GM18505 (cell line): ENCODE data around the gene HMCN2.

ENCODE experiments used
- ATAC-seq: cut with Tn5 transposase; IDR thresholded peaks from one replicate; pipeline ENCODE4 v1.9.1; 2021; ENCODE audit not compliant: unreplicated experiment
- POLR2A ChIP-seq: IDR thresholded peaks from 4 replicates; pipeline ENCODE4 v1.6.1; 2011; ENCODE audit warnings: borderline replicate concordance; ENCODE audit not compliant: insufficient read depth, insufficient read length; ENCODE audit errors: extremely low read depth

Gene HMCN2

GRCh38 chr9:130295945-130296782, 30.6 kb downstream of the HMCN2 start:
- ATAC-seq = no peak
- no peak for TF ChIP-seq POLR2A

- TF ChIP-seq POLR2A = no peak
- ATAC-seq = no peak
These were observed 31.2 kb downstream of the HMCN2 start for GRCh38 chr9:130296783-130297055.

GRCh38 chr9:130297371-130297770, 31.8 kb downstream of the HMCN2 start:
- no peak for ATAC-seq
- TF ChIP-seq POLR2A = no peak

DNA sequence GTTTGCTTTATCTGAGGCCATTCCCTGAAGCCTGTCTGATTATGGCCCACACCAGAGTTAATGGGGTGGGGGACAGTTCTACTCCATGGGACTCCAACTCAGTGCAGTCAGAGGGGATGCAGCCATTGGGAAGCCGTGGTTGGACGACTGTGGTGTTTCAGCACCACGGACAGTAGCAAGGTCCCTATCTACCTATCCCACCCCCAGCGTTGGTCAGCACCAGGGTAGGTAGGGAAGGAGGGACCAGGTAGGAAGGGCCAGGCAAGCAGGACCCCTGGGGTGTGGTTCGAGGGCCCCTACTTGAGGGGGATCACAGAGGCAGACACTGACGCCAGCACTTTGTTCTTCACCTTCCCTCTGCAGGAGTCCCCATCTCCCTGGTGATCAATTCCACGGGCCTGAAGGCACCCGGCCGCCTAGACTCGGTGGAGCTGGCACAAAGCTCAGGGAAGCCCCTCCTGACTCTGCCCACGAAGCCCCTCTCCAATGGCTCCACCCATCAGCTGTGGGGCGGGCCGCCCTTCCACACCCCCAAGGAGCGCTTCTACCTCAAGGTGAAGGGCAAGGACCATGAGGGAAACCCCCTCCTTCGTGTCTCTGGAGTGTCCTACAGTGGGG, 33.2 kb downstream of the HMCN2 start:
- no peak for ATAC-seq
- no peak for TF ChIP-seq POLR2A

DNA sequence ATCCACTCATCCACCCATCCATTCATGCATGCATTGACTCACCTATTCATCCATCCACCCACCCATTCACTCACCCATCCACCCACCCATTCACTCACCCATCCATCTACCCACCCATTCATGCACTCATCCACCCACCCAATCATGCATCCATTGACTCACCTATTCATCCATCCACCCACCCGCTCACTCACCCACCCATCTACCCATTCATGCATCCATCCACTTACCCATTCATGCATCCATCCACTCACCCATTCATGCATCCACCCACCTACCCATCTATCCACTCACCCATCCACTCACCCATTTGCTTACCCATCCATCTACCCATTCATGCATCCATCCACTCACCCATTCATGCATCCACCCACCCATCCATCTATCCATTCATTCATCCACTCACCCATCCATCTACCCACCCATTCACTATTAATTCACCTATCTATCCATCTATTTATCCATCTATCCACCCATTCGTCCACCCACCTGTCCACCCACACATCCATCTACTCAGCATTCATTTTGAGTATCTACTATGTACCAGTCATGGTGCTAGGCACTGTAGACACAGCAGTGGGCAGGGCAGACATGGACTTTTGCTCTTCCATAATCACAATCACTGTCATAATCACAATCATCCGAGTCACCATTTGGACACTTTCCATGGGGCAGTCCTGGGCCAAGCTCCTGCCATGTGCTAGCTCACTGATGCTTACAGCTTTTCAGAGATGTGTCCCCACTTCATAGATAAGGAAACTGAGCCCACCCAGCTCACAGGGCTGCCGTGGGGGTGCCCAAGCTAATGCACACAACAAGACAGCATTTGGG, 34.4 kb downstream of the HMCN2 start:
- TF ChIP-seq POLR2A = no peak
- ATAC-seq = no peak

DNA sequence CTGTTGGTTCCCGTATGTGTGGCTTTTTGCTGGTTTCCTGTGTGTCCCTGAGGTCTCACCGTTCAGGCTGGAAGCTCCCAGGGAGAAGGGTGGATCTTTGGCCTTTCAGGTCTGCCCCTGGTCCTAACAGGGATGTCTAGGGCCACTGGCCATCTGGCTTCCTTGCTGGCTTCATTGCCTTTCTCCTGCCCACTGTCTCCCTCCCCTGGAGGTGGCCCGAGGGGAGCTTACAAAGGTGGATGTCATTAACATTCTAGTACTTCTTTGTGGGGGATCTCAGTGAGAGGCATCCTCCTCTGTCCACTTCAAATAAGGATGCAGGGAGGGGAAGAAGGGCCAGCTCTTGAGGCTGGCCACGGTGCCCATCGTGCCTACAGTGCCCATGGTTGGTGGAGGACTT, 35.2 kb downstream of the HMCN2 start:
- no peak for TF ChIP-seq POLR2A
- ATAC-seq = no peak

- TF ChIP-seq POLR2A = no peak
- no peak for ATAC-seq
These were observed 36.1 kb downstream of the HMCN2 start for GRCh38 chr9:130301483-130302286.

DNA sequence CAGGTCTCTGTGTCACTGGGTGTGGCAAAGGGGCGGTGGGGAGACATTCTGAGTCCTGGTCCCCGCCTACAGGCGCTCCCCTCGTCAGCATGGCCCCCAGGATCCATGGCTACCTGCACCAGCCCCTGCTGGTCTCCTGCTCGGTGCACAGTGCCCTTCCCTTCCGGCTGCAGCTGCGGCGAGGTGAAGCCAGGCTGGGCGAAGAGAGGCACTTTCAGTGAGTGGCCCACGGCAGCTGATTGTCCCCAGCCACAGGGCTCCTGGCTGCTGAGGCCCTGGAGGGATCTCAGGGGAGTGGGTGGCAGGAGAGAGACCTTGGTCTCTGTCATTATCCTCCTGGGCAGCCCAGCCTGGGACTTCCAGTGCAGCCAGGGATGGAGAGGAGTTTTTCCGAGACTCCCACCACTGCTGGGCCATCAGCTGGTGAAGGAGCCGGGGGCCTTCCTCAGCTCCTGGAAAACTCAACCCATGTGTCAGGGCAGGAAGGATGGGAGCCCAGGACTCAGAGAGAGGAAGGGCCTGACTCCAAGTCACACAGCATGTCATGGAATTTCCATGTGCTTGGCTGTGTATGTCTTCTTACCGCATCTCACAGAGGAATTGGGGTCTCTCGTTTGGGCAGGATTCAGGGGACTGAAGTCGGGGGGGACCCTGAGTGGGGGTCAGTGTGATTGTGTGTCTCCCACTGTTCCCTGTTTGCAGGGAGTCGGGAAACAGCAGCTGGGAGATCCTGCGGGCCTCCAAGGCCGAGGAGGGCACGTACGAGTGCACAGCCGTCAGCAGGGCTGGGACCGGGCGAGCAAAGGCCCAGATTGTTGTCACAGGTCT, 37.4 kb downstream of the HMCN2 start:
- ATAC-seq = no peak
- TF ChIP-seq POLR2A = no peak

DNA sequence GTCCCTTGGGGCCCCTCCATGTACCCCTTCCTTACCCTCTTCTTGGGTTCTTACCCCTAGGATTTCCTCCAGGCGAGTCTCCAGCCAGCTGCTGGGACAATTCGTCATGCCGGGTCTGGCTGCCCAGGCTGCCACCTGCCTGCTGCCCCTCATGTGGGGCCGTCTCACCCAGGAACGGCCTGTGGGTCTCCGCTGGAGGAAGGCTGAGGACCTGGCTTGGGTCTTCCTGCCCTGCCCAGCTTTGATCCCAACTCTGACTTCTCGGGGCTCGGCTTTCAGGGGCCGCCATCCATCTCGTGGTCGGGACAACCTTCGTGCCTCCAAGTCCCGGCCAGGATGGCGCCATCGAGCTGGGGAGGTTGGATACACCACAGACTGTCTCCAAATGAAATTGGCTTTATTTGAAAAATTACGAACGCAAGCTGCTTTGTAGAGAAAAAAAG, 38.1 kb downstream of the HMCN2 start:
- no peak for ATAC-seq
- no peak for TF ChIP-seq POLR2A

DNA sequence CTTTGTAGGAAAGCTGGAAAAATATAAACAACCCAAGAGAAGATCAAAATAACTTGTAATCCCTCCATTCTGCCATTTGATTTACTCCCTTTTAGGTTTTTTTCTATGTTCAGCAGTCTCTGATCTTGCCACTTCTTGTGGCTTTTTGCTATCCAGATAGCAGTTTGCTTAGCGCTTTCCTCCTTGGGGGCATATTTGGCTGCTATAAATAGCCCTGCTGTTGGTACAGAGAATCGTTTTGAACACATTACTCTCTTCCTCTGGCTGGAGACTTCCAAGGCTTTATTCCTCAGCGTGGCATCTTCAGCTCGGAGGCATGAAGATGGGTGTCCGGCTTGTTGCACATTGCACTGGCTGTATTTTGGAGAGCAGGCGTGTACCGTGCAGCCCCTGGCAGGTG, 38.6 kb downstream of the HMCN2 start:
- no peak for TF ChIP-seq POLR2A

GRCh38 chr9:130304643-130305042, 39.1 kb downstream of the HMCN2 start:
- no peak for ATAC-seq
- TF ChIP-seq POLR2A = no peak

More for the DNA sequence above, 38.6 kb downstream of the HMCN2 start:
- ATAC-seq = no peak

GRCh38 chr9:130305381-130305780, 39.8 kb downstream of the HMCN2 start:
- TF ChIP-seq POLR2A = no peak
- no peak for ATAC-seq
